SK-N-SH treated with all-trans-retinoic acid at 6 μM for 48 hours (cell line): ENCODE data around the gene REC114.

Experiments
- ARNTL ChIP-seq: fragments of 450-650 bp; formaldehyde crosslinking; IDR thresholded peaks from 2 replicates; pipeline ENCODE4 v1.5.0; 2020; ENCODE audit warnings: low read depth, mild to moderate bottlenecking, moderate library complexity, borderline replicate concordance
- CREB5 ChIP-seq: fragments of 250-450 bp; sonication (Bioruptor Pico); IDR thresholded peaks from 2 replicates; pipeline ENCODE4 v1.5.1; 2020; ENCODE audit warnings: low read depth, mild to moderate bottlenecking, moderate library complexity
- CSDC2 ChIP-seq: fragments of 250-450 bp; sonication (Bioruptor Pico); IDR thresholded peaks from 2 replicates; pipeline ENCODE4 v1.5.0; 2020; ENCODE audit warnings: mild to moderate bottlenecking, moderate library complexity
- SNAI2 ChIP-seq: fragments of 250-450 bp; sonication (Bioruptor Pico); IDR thresholded peaks from 2 replicates; pipeline ENCODE4 v1.5.0; 2020; ENCODE audit warnings: mild to moderate bottlenecking, moderate library complexity
- TCF4 ChIP-seq: fragments of 250-450 bp; sonication (Bioruptor Pico); IDR thresholded peaks from 2 replicates; pipeline ENCODE4 v1.8.0; 2021; ENCODE audit warnings: mild to moderate bottlenecking, moderate library complexity, borderline replicate concordance
- TOX ChIP-seq: fragments of 250-450 bp; sonication (Bioruptor Pico); IDR thresholded peaks from 2 replicates; pipeline ENCODE4 v1.8.0; 2021; ENCODE audit warnings: mild to moderate bottlenecking, moderate library complexity, borderline replicate concordance
- ZC3H10 ChIP-seq: fragments of 250-450 bp; sonication (Bioruptor Pico); IDR thresholded peaks from 2 replicates; pipeline ENCODE4 v1.5.1; 2021; ENCODE audit warnings: mild to moderate bottlenecking, moderate library complexity
- ZFP3 ChIP-seq: fragments of 250-450 bp; sonication (Bioruptor Pico); IDR thresholded peaks from 2 replicates; pipeline ENCODE4 v1.5.0; 2020; ENCODE audit warnings: mild to moderate bottlenecking, moderate library complexity
- ZFP30 ChIP-seq: fragments of 450-650 bp; formaldehyde crosslinking; IDR thresholded peaks from 2 replicates; pipeline ENCODE4 v1.5.0; 2022; ENCODE audit warnings: mild to moderate bottlenecking, moderate library complexity
- ZNF8 ChIP-seq: fragments of 450-650 bp; formaldehyde crosslinking; IDR thresholded peaks from 2 replicates; pipeline ENCODE4 v1.5.0; 2020; ENCODE audit warnings: mild to moderate bottlenecking, moderate library complexity

- TF ChIP-seq CREB5 (no peak), ZC3H10 (CRISPR knock-in tag) (no peak), ZFP30 (CRISPR knock-in tag) (no peak), TOX (CRISPR knock-in tag) (no peak), ARNTL (CRISPR knock-in tag) (no peak), ZNF8 (no peak), ZFP3 (CRISPR knock-in tag) (no peak), CSDC2 (no peak), SNAI2 (no peak), TCF4 (no peak)
Measured at GRCh38 chr15:73504885-73505284, 61.9 kb downstream of the REC114 start.
